GM12865 (cell line): ENCODE measurements around the gene SPPL2B.

Experiments
- DNase-seq: peaks from one replicate; pipeline ENCODE4 v3.0.0; 2010; ENCODE audit warnings: low read depth
- H3K4me3 ChIP-seq: 2 replicates; pipeline ENCODE4 v1.5.1; 2011; ENCODE audit warnings: mild to moderate bottlenecking, low read depth, low read length, control low read depth
- TF ChIP-seq, protein P1 (sequence below): IDR thresholded peaks from 2 replicates; pipeline ENCODE4 v1.5.1; 2011; ENCODE audit warnings: low read length, control low read depth, low read depth, inconsistent platforms; ENCODE audit not compliant: insufficient read depth; ENCODE audit errors: missing control alignments

SPPL2B gene

DNA sequence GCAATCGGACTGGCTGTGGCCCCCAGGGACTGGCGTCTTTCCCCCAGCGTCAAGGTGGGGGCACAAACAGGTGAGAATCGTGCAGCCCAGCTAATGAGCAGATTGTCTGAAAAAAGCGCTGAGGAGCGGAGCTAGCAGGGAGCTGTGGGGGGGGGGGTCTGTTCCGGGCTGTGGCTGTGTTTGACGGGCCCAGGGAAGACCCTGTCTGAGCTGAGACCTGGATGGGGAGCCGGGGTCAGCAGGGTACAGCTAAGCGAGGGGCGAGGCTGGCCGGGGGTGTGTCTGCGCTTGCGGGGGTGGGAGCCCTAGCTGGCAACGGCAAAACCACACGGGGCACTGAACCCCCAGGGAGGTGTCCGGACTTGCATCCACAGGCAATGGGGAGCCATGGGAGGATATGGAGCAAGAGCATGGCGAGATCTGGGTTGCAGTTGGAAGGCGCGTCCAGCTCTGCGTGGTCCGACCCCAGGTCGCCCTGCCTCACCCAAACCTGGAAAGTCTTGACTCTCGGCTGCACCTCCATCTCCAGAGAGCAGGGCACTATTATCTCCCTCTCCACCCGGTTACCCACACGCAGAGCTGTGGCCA is 25.2 kb upstream of the SPPL2B start:
- TF ChIP-seq, protein P1, sequence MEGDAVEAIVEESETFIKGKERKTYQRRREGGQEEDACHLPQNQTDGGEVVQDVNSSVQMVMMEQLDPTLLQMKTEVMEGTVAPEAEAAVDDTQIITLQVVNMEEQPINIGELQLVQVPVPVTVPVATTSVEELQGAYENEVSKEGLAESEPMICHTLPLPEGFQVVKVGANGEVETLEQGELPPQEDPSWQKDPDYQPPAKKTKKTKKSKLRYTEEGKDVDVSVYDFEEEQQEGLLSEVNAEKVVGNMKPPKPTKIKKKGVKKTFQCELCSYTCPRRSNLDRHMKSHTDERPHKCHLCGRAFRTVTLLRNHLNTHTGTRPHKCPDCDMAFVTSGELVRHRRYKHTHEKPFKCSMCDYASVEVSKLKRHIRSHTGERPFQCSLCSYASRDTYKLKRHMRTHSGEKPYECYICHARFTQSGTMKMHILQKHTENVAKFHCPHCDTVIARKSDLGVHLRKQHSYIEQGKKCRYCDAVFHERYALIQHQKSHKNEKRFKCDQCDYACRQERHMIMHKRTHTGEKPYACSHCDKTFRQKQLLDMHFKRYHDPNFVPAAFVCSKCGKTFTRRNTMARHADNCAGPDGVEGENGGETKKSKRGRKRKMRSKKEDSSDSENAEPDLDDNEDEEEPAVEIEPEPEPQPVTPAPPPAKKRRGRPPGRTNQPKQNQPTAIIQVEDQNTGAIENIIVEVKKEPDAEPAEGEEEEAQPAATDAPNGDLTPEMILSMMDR = no peak
- no peak for DNase-seq
- no peak overlapping the region for H3K4me3 ChIP-seq

DNA sequence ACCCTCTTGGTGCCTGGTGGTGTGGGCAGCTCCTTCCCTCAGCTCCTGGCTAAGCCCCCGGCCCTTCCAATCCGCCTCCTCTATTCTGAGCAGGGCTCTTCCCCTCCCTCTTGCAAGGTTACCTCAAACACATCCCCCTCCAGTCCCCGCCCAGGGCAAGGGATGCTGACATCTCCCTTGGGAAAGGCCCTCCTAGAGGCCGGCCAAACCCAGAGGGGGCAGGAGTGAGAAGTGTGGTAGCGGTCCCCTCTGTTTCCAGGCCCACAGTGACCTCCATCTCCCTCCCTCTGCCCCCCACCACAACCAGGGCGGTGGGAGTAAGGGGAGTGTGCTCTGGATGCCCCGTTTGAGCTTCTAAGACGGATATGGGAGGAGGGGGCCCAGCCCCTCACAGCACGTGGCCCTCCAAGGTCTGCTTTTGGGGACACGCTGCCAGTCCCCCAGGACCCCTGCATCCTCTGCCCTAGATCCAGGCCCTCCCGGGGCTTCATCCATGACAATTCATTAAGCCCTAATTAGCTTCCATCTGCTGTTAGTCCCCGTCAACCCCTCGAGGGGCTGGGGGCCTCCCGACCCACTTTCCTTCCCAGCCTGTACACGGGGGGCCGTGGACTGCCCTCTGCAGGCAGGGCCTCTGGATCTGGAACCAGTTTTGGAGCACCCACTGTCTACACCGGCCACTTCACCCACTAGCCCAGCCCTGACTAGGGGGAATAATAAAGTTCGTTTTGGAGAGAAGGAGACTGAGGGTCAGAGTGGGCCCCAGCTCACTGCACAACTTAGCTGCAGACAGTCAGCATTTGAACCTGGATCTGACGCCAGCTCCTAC is 22.8 kb upstream of the SPPL2B start:
- no peak overlapping the region for H3K4me3 ChIP-seq
- no peak for DNase-seq
- TF ChIP-seq, protein P1 = no peak

DNA sequence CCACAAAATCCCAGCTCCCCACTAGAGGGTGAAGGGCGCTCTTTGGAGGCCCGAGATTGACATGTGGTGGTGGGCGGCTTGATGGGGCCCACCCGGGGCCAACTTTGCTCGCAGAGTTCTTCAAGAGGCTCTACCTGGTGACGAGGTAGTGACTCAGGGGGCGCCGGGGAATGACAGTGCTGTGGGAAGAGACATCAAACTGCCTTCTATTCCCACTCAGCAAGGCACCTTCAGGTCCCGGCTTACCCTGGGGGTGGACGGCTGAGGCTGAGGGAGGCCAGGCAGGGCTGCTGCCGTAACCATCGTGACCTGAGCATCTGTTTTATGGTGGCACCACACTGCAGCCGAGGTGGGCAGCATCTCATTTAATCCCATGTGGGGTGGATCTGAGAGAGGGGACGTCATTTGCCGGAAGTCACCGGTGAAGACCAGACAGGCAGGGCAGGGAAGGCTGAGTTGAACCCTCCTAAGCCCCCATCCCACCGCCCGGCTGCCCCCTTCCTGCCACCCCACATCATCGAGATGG is 22.1 kb upstream of the SPPL2B start:
- TF ChIP-seq, protein P1 = no peak
- no peak overlapping the region for H3K4me3 ChIP-seq
- DNase-seq = no peak

DNA sequence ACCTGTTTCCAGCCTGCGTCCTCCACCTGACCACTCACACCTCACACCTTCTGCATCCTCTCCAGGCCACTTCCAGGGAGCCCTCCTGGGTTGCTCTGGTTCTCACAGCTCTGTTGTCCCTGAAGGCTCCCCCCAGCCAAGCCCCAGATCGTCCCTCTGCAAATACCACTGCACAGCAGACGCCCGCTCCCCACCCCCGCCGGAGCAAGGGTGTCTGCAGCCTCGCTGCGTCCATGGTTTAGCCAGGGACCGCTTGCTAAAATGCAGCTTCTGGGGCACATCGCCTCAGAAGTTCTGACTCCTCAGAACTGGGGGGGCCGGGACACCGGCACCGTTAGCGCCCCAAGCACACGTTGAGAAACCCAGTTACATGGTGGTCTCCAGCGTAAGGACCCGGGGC is 21.5 kb upstream of the SPPL2B start:
- TF ChIP-seq, protein P1 = no peak
- no peak overlapping the region for H3K4me3 ChIP-seq
- DNase-seq = no peak

DNA sequence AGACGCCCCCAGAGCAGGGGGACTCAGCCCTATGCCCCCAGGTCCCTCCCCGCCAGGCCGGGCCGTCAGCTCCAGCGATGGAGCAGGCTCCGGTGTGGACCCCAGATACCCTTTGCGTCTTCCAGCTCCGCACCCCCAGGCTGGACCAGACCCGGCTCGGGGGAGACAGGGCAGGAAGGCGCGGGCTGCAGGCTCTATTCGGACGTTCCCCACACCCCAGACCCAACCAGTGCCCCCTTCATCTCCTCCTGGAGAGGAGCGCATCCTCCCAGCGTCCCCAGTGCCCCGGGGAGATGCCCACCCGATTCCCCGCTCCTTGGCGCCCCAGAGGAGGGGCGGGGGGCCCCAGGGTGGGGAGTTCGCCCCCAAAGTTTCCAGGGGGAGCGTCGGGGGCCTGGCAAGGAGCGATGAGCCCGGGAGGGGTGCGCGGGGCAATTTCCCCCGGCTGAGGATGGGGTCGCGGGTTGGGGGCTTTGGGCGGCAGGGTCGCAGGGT is 20.9 kb upstream of the SPPL2B start:
- H3K4me3 ChIP-seq = no peak overlapping the region
- no peak for DNase-seq
- TF ChIP-seq, protein P1 = no peak

DNA sequence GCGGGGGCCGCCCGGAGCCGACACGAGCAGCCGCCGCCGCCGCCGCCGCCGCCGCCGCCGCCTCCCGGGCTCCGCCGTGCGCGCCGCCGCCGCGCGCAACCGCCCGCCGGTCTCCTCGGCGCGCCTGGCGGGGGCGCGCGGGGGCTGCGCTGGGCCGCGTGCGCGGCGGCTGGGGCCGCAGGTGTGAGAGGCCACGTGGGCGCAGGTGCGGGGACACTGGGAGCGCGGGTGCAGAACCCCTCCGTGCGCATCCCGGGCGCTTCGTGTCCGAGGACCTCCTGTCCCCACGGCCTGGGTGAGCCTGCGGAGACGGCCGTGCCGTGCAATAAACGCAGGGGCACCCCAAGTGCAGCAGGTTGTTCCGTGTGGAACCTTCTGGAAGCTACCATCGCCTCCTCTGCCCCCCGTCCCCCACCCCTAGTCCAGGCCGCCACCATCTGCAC is 20.3 kb upstream of the SPPL2B start, which contains the start of gene LINGO3:
TSS of gene LINGO3 (minus strand) at position 41 of the 443 bp plus-strand sequence. CDS start 16,378 bp downstream, outside the sequence.
- H3K4me3 ChIP-seq = no peak within 1 kb of the TSS
- TF ChIP-seq, protein P1 = no peak
- DNase-seq = no peak
